Measurements from ENCODE around the gene CRIM1. TPM values are rescaled to one million over a fixed set of nuclear protein-coding genes. Genes with fewer than 3 reads are reported as not detected.

The CRIM1 gene
- total RNA-seq, 2 donors from 2014 or later: 55.7 to 90.7 TPM

GRCh38 chr2:36339607-36340218 lies 15.9 kb upstream of the CRIM1 start:
- intact Hi-C loops (cut with DNase I): no loop called here
- Histone ChIP-seq H3K4me1 (no peaks in the 10 kb centered on the region), H3K27me3 (no peaks in the 10 kb centered on the region), H3K4me3 (no peak overlapping the region), H3K9me3 (no peaks in the 10 kb centered on the region), H3K27ac (no peak overlapping the region), H3K36me3 (no peaks in the 10 kb centered on the region), H3K9ac (ENCODE audit: low read depth in 2 of 2, low read length in 2 of 2) (no peak overlapping the region)
- DNase-seq: no peak
- TF ChIP-seq CTCF (IDR thresholded peaks at IDR 0.05): no peak

- no peak overlapping the region for H3K9ac ChIP-seq (ENCODE audit: low read depth in 2 of 2, low read length in 2 of 2)
- no peak for TF ChIP-seq CTCF (IDR thresholded peaks at IDR 0.05)
- H3K36me3 ChIP-seq: no peaks in the 10 kb centered on the region
- no peaks in the 10 kb centered on the region for H3K27me3 ChIP-seq
- H3K27ac ChIP-seq: no peak overlapping the region
- no peak for DNase-seq
- intact Hi-C loops (cut with DNase I): no loop called here
- H3K4me1 ChIP-seq: no peaks in the 10 kb centered on the region
- H3K4me3 ChIP-seq: no peak overlapping the region
- H3K9me3 ChIP-seq: no peaks in the 10 kb centered on the region
These were observed 12.0 kb upstream of the CRIM1 start for GRCh38 chr2:36343606-36344005.

GRCh38 chr2:36348721-36349120 lies 6.9 kb upstream of the CRIM1 start:
- Histone ChIP-seq H3K9me3 (no peaks in the 10 kb centered on the region), H3K9ac (ENCODE audit: low read depth in 2 of 2, low read length in 2 of 2) (no peak overlapping the region), H3K27me3 (no peaks in the 10 kb centered on the region), H3K4me3 (no peak overlapping the region), H3K27ac (no peak overlapping the region), H3K4me1 (no peaks in the 10 kb centered on the region), H3K36me3 (no peaks in the 10 kb centered on the region)
- TF ChIP-seq CTCF (IDR thresholded peaks at IDR 0.05): no peak
- intact Hi-C loops (cut with DNase I): no loop called here
- no peak for DNase-seq

GRCh38 chr2:36351291-36351690 lies 4.3 kb upstream of the CRIM1 start:
- H3K36me3 ChIP-seq: no peaks in the 10 kb centered on the region
- no peaks in the 10 kb centered on the region for H3K4me1 ChIP-seq
- no peak overlapping the region for H3K4me3 ChIP-seq
- intact Hi-C loops (cut with DNase I): loop anchor here (5.0 kb wide), 2 partner anchors 151 to 316 kb away; no protein-coding TSS in a partner anchor
- no peak for DNase-seq
- H3K27me3 ChIP-seq: no peaks in the 10 kb centered on the region
- TF ChIP-seq CTCF (IDR thresholded peaks at IDR 0.05): no peak
- H3K9me3 ChIP-seq: no peaks in the 10 kb centered on the region
- no peak overlapping the region for H3K27ac ChIP-seq
- H3K9ac ChIP-seq (ENCODE audit: low read depth in 2 of 2, low read length in 2 of 2): no peak overlapping the region

GRCh38 chr2:36351736-36352349 lies 3.7 kb upstream of the CRIM1 start:
- H3K27me3 ChIP-seq: no peaks in the 10 kb centered on the region
- H3K4me1 ChIP-seq: no peaks in the 10 kb centered on the region
- no peaks in the 10 kb centered on the region for H3K36me3 ChIP-seq
- DNase-seq: no peak
- intact Hi-C loops (cut with DNase I): loop anchor here (5.0 kb wide), 2 partner anchors 150 to 315 kb away; no protein-coding TSS in a partner anchor
- H3K4me3 ChIP-seq: no peak overlapping the region
- H3K27ac ChIP-seq: no peak overlapping the region
- H3K9ac ChIP-seq (ENCODE audit: low read depth in 2 of 2, low read length in 2 of 2): no peak overlapping the region
- H3K9me3 ChIP-seq: no peaks in the 10 kb centered on the region
- TF ChIP-seq CTCF (IDR thresholded peaks at IDR 0.05): peak; percentile 26
